ENCODE measurements around the gene MFSD8.

GRCh38 chr4:127917151-127917550 is 47.8 kb downstream of the MFSD8 start:
- TF ChIP-seq POLR2A (IDR thresholded peaks at IDR 0.05; ENCODE audit: low read depth) (no peak), CTCF (IDR thresholded peaks at IDR 0.05) (no peak), POLR2AphosphoS5 (IDR thresholded peaks at IDR 0.05) (no peak), EP300 (IDR thresholded peaks at IDR 0.05) (no peak)
